Measurements from ENCODE around the gene BBOX1.

BBOX1 gene

GRCh38 chr11:27088353-27088752 is 47.7 kb downstream of the BBOX1 start:
- no peak for TF ChIP-seq YY1 (IDR thresholded peaks at IDR 0.05; ENCODE audit: low read depth)
- no peak for TF ChIP-seq TEAD4 (IDR thresholded peaks at IDR 0.05)
- TF ChIP-seq CREB1 (IDR thresholded peaks at IDR 0.05; ENCODE audit: low read depth), result no peak
- TF ChIP-seq, protein P1, sequence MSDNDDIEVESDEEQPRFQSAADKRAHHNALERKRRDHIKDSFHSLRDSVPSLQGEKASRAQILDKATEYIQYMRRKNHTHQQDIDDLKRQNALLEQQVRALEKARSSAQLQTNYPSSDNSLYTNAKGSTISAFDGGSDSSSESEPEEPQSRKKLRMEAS (IDR thresholded peaks at IDR 0.05), result no peak
- no peak for TF ChIP-seq NFIC (IDR thresholded peaks at IDR 0.05)
- TF ChIP-seq FOXM1 (IDR thresholded peaks at IDR 0.05; ENCODE audit: borderline replicate concordance, low read depth), result no peak
- TF ChIP-seq CEBPB (IDR thresholded peaks at IDR 0.05), result no peak
- TF ChIP-seq RAD21 (IDR thresholded peaks at IDR 0.05; ENCODE audit: low read depth), result no peak
- TF ChIP-seq, protein P2, sequence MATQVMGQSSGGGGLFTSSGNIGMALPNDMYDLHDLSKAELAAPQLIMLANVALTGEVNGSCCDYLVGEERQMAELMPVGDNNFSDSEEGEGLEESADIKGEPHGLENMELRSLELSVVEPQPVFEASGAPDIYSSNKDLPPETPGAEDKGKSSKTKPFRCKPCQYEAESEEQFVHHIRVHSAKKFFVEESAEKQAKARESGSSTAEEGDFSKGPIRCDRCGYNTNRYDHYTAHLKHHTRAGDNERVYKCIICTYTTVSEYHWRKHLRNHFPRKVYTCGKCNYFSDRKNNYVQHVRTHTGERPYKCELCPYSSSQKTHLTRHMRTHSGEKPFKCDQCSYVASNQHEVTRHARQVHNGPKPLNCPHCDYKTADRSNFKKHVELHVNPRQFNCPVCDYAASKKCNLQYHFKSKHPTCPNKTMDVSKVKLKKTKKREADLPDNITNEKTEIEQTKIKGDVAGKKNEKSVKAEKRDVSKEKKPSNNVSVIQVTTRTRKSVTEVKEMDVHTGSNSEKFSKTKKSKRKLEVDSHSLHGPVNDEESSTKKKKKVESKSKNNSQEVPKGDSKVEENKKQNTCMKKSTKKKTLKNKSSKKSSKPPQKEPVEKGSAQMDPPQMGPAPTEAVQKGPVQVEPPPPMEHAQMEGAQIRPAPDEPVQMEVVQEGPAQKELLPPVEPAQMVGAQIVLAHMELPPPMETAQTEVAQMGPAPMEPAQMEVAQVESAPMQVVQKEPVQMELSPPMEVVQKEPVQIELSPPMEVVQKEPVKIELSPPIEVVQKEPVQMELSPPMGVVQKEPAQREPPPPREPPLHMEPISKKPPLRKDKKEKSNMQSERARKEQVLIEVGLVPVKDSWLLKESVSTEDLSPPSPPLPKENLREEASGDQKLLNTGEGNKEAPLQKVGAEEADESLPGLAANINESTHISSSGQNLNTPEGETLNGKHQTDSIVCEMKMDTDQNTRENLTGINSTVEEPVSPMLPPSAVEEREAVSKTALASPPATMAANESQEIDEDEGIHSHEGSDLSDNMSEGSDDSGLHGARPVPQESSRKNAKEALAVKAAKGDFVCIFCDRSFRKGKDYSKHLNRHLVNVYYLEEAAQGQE (IDR thresholded peaks at IDR 0.05; ENCODE audit: low read depth), result no peak
- no peak for TF ChIP-seq ZBTB7A (IDR thresholded peaks at IDR 0.05; ENCODE audit: low read depth)
- TF ChIP-seq TAF1 (IDR thresholded peaks at IDR 0.05; ENCODE audit: low read depth), result no peak
- no peak for TF ChIP-seq EGR1 (IDR thresholded peaks at IDR 0.05)
- no peak for TF ChIP-seq TCF12 (IDR thresholded peaks at IDR 0.05; ENCODE audit: low read depth)
- no peak for TF ChIP-seq EP300 (IDR thresholded peaks at IDR 0.05; ENCODE audit: borderline replicate concordance)
- TF ChIP-seq, protein P3, sequence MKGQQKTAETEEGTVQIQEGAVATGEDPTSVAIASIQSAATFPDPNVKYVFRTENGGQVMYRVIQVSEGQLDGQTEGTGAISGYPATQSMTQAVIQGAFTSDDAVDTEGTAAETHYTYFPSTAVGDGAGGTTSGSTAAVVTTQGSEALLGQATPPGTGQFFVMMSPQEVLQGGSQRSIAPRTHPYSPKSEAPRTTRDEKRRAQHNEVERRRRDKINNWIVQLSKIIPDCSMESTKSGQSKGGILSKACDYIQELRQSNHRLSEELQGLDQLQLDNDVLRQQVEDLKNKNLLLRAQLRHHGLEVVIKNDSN (IDR thresholded peaks at IDR 0.05), result no peak

DNA sequence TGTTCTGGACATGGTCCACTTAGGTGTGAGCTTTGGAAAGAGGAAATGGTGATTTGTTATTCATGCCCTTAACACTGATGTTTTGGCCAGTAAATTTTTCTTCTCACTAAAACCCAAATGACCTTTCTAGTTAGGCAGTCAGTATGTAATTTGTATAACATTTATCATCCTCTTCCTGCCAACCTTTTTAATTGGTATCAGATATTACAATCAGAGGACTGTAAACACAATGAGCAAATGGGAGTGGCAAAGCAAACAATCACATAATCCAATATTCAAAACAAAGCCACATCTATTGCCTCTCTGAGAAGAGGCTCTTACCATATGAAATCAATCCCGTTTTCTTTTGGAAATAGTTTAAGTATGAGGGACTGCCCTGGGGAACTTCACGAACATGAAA is 49.1 kb downstream of the BBOX1 start:
- TF ChIP-seq, protein P1 (IDR thresholded peaks at IDR 0.05), result no peak
- TF ChIP-seq TEAD4 (IDR thresholded peaks at IDR 0.05) (no peak), CREB1 (IDR thresholded peaks at IDR 0.05; ENCODE audit: low read depth) (no peak), ZBTB7A (IDR thresholded peaks at IDR 0.05; ENCODE audit: low read depth) (no peak), NFIC (IDR thresholded peaks at IDR 0.05) (no peak), CEBPB (IDR thresholded peaks at IDR 0.05) (no peak), TAF1 (IDR thresholded peaks at IDR 0.05; ENCODE audit: low read depth) (no peak), EP300 (IDR thresholded peaks at IDR 0.05; ENCODE audit: borderline replicate concordance) (no peak), YY1 (IDR thresholded peaks at IDR 0.05; ENCODE audit: low read depth) (no peak), EGR1 (IDR thresholded peaks at IDR 0.05) (no peak), TCF12 (IDR thresholded peaks at IDR 0.05; ENCODE audit: low read depth) (no peak), RAD21 (IDR thresholded peaks at IDR 0.05; ENCODE audit: low read depth) (no peak)
- TF ChIP-seq, protein P3 (IDR thresholded peaks at IDR 0.05), result no peak
- TF ChIP-seq, protein P2 (IDR thresholded peaks at IDR 0.05; ENCODE audit: low read depth), result no peak

- TF ChIP-seq EP300 (IDR thresholded peaks at IDR 0.05; ENCODE audit: borderline replicate concordance) (no peak), EGR1 (IDR thresholded peaks at IDR 0.05) (no peak), TEAD4 (IDR thresholded peaks at IDR 0.05) (no peak), FOXM1 (IDR thresholded peaks at IDR 0.05; ENCODE audit: borderline replicate concordance, low read depth) (no peak), RAD21 (IDR thresholded peaks at IDR 0.05; ENCODE audit: low read depth) (no peak), TAF1 (IDR thresholded peaks at IDR 0.05; ENCODE audit: low read depth) (no peak), CEBPB (IDR thresholded peaks at IDR 0.05) (no peak), YY1 (IDR thresholded peaks at IDR 0.05; ENCODE audit: low read depth) (no peak), NFIC (IDR thresholded peaks at IDR 0.05) (no peak), CREB1 (IDR thresholded peaks at IDR 0.05; ENCODE audit: low read depth) (no peak)
- TF ChIP-seq, protein P3 (IDR thresholded peaks at IDR 0.05), result no peak
Measured at GRCh38 chr11:27094120-27094519, 53.5 kb downstream of the BBOX1 start.

DNA sequence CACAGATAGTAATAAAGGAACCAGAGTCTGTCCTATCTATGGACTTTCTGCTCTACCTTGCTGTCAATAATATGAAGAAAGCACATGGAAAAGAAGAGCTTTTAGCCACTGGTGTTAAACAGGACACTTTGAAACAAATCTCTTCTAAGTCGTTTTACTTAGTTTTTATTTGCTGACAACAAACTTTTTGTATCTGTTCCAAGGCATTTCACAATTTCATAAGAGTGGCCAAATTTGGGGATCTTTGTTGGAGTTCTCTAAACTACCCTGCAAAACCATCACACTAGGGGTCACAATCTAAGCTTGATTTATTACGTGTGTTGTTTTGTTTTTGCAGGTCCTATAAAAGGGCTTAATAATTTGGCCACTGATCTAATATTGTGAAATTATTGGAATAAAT is 54.4 kb downstream of the BBOX1 start:
- TF ChIP-seq RAD21 (IDR thresholded peaks at IDR 0.05; ENCODE audit: low read depth) (no peak), NFIC (IDR thresholded peaks at IDR 0.05) (no peak), FOXM1 (IDR thresholded peaks at IDR 0.05; ENCODE audit: borderline replicate concordance, low read depth) (no peak), CREB1 (IDR thresholded peaks at IDR 0.05; ENCODE audit: low read depth) (no peak), EP300 (IDR thresholded peaks at IDR 0.05; ENCODE audit: borderline replicate concordance) (no peak), ZBTB7A (IDR thresholded peaks at IDR 0.05; ENCODE audit: low read depth) (no peak), TAF1 (IDR thresholded peaks at IDR 0.05; ENCODE audit: low read depth) (no peak), EGR1 (IDR thresholded peaks at IDR 0.05) (no peak)
- TF ChIP-seq, protein P3 (IDR thresholded peaks at IDR 0.05), result no peak
- TF ChIP-seq, protein P1 (IDR thresholded peaks at IDR 0.05), result no peak

Data from Ishikawa (cell line).